ENCODE data around the gene TTLL13. TPM values are rescaled to one million over a fixed set of nuclear protein-coding genes. Genes with fewer than 3 reads are reported as not detected.

The TTLL13 gene
- total and polyA plus RNA-seq, 2 donors (not counting 1 experiment from before 2014, with no cell fraction given), result 0.33 to 0.42 TPM

DNA sequence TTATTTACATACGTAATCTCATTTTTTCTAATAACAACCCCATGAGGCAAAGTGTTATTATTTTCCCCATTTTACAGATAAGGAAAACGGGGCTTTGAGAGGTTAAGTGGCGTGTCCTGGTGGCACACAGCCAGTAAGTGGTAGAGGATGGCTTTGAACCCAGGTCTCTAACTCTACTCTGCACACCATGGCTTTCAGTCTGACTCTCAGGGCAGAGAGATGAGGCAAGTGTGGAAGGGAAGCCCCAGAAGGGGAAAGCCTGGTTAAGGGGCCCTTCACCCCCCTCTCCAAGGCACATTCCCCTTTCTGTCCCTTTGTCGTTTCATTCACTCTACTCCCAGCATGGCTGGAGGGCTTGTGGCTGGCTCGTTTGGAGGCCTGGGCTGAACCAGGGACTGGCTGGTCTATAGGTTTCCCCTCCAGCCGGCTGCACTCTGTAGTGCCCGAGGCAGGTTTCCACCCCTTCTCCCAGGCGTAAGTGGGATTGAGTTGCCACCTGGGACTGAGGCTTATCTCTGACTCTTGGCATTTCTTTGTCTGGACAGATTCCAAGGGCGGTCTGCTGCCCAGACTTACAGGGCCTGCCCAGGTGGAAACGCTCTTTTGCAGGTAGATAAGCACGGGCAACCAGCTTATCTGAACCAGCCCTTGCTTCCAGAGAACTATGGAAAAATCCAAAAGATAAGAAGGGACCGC is 36.1 kb upstream of the TTLL13 start:
- H2AFZ ChIP-seq (ENCODE audit: insufficient read depth, low read depth, low read length, poor library complexity, severe bottlenecking), result no peak overlapping the region
- H4K20me1 ChIP-seq (ENCODE audit: control insufficient read depth, insufficient read depth, low read length, poor library complexity, severe bottlenecking), result peaks cover 33% of the 10 kb centered on the region
- Mint-ChIP-seq H3K4me1 (peaks cover 95% of the 10 kb centered on the region), H3K27ac (peak overlapping the region; percentile 90), H3K9me3 (ENCODE audit: insufficient read depth) (no peaks in the 10 kb centered on the region), H3K4me3 (peak overlapping the region; percentile 72), H3K27me3 (no peaks in the 10 kb centered on the region)
- H3K36me3 ChIP-seq (replicated peaks in 1 of 2; ENCODE audit: control extremely low read depth in 1 of 2, control insufficient read depth in 1 of 2, extremely low read depth in 1 of 2, insufficient read depth in 2 of 2, low read length in 1 of 2), result peaks cover 3 to 60% of the 10 kb centered on the region in 2 experiments
- CTCF ChIA-PET, result interaction anchor here (0.7 to 12.6 kb wide), 5 partner anchors 11 to 602 kb away, joined by 3 to 274 read pairs (median 28); partner anchors contain the start of genes CIB1, GDPGP1 and SEMA4B
- peak overlapping the region in 1 of 5 experiments; percentile 39 for H3K4me3 ChIP-seq (ENCODE audit: control extremely low read depth in 1 of 5, extremely low read depth in 1 of 5, insufficient read depth in 1 of 5, low read depth in 2 of 5, low read length in 4 of 5)
- intact Hi-C loops (cut with micrococcal nuclease), result loop anchor here (1.0 to 10.0 kb wide), 3 partner anchors 12 to 452 kb away; partner anchors contain the start of genes AP3S2 and SEMA4B
- H3K9ac ChIP-seq (ENCODE audit: low read length), result peak overlapping the region; percentile 35
- WGBS (ENCODE audit: insufficient coverage), result 81% methylated on average over 8 of the region's 12 CpGs
- H3K9me3 ChIP-seq (ENCODE audit: control extremely low read depth in 1 of 3, control insufficient read depth in 2 of 3, insufficient read depth in 1 of 3, low read length in 2 of 3), result peaks cover 0 to 4% (median 0%) of the 10 kb centered on the region in 3 donors
- no peak for ATAC-seq (ENCODE audit: low read depth)
- H3K27me3 ChIP-seq (replicated peaks in 1 of 4; ENCODE audit: control extremely low read depth in 1 of 4, control insufficient read depth in 3 of 4, insufficient read depth in 4 of 4, low read length in 3 of 4), result no peaks in the 10 kb centered on the region
- peaks cover 92% of the 10 kb centered on the region for H3K79me2 ChIP-seq (ENCODE audit: control insufficient read depth, insufficient read depth, low read length)
- TF ChIP-seq, protein P1, sequence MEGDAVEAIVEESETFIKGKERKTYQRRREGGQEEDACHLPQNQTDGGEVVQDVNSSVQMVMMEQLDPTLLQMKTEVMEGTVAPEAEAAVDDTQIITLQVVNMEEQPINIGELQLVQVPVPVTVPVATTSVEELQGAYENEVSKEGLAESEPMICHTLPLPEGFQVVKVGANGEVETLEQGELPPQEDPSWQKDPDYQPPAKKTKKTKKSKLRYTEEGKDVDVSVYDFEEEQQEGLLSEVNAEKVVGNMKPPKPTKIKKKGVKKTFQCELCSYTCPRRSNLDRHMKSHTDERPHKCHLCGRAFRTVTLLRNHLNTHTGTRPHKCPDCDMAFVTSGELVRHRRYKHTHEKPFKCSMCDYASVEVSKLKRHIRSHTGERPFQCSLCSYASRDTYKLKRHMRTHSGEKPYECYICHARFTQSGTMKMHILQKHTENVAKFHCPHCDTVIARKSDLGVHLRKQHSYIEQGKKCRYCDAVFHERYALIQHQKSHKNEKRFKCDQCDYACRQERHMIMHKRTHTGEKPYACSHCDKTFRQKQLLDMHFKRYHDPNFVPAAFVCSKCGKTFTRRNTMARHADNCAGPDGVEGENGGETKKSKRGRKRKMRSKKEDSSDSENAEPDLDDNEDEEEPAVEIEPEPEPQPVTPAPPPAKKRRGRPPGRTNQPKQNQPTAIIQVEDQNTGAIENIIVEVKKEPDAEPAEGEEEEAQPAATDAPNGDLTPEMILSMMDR (IDR thresholded peaks at IDR 0.05), result no peak
- no peak for TF ChIP-seq EZH2 (IDR thresholded peaks at IDR 0.05; ENCODE audit: borderline replicate concordance, insufficient read depth, low read depth, low read length, poor library complexity, severe bottlenecking)
- peak overlapping the region; percentile 80 to 86 for H3K27ac ChIP-seq (ENCODE audit: low read length in 2 of 2)
- peaks cover 97 to 100% of the 10 kb centered on the region in 2 donors for H3K4me1 ChIP-seq (ENCODE audit: control insufficient read depth in 2 of 2, insufficient read depth in 2 of 2, low read length in 2 of 2)
- H3K4me2 ChIP-seq (replicated peaks; ENCODE audit: low read depth, low read length, poor library complexity, severe bottlenecking), result peak overlapping the region; percentile 65
- POLR2A ChIA-PET, result interaction anchor here (0.5 to 9.0 kb wide), 6 partner anchors 11 to 52 kb away, joined by 4 to 163 read pairs (median 46); partner anchors contain the start of genes CIB1, GDPGP1 and SEMA4B
- no peak for DNase-seq
